SJCRH30 (cell line): Measurements from ENCODE around the gene GHITM. TPM values are rescaled to one million over a fixed set of nuclear protein-coding genes. Genes with fewer than 3 reads are reported as not detected.
A peak's percentile ranks its signal among the peaks of the same experiment; 100 is the strongest.
"Not testable (repeated sequence)": the region's sequence is repeated elsewhere in the genome, so short reads cannot be mapped to it uniquely, and the experiment has no call there.

ENCODE experiments used
- DNase-seq, 2 experiments: peaks; one replicate each; pipeline ENCODE4 v3.0.0-alpha.2; 2015 to 2020
- H3K27ac ChIP-seq: fragments of 250-450 bp; sonication (Bioruptor Pico); 2 replicates; pipeline ENCODE4 v1.5.1; 2020; ENCODE audit warnings: mild to moderate bottlenecking, moderate library complexity
- H3K27me3 ChIP-seq: fragments of 250-450 bp; sonication (Bioruptor Pico); 2 replicates; pipeline ENCODE4 v1.5.1; 2020; ENCODE audit warnings: mild to moderate bottlenecking, moderate library complexity
- H3K36me3 ChIP-seq: fragments of 250-450 bp; sonication (Bioruptor Pico); 2 replicates; pipeline ENCODE4 v1.5.1; 2020; ENCODE audit warnings: mild to moderate bottlenecking, moderate library complexity
- H3K4me1 ChIP-seq: fragments of 250-450 bp; sonication (Bioruptor Pico); 2 replicates; pipeline ENCODE4 v1.5.1; 2020; ENCODE audit warnings: mild to moderate bottlenecking, moderate library complexity
- H3K4me3 ChIP-seq: fragments of 250-450 bp; sonication (Bioruptor Pico); 2 replicates; pipeline ENCODE4 v1.5.1; 2020; ENCODE audit warnings: mild to moderate bottlenecking, moderate library complexity
- H3K9me3 ChIP-seq: fragments of 250-450 bp; sonication (Bioruptor Pico); replicated peaks from 2 replicates; pipeline ENCODE4 v1.5.1; 2020; ENCODE audit warnings: mild to moderate bottlenecking, moderate library complexity
- total RNA-seq: library from RNA; depleted of rRNA; stranded (reverse); fragments of >200 nt; shearing (Covaris generic); gene quantifications from 2 replicates; pipeline ENCODE4 v1.2.3, GENCODE V29; 2014; rRNA removed

The GHITM gene
- total RNA-seq, result 123 and 125 TPM in 2 replicates

- Histone ChIP-seq H3K4me1 (peaks cover 4% of the 10 kb centered on the region; the same call in 1 of the 2 replicates), H3K9me3 (no peaks in the 10 kb centered on the region), H3K4me3 (peak within 1 kb of the TSS; percentile 97), H3K36me3 (peaks cover 12% of the 10 kb centered on the region; the same call in 1 of the 2 replicates), H3K27ac (peak within 1 kb of the TSS; percentile 88), H3K27me3 (no peaks in the 10 kb centered on the region)
- DNase-seq, result peak; percentile 93 to 95
These were observed at the start of gene GHITM for GRCh38 chr10:84139126-84140035. Gene GHITM (plus strand): TSS chr10:84139509. CDS start chr10:84141501, 1,992 bp downstream.

GRCh38 chr10:84095811-84096497 lies 43.4 kb upstream of the GHITM start:
- H3K27me3 ChIP-seq, result no peaks in the 10 kb centered on the region
- H3K4me3 ChIP-seq, result no peak overlapping the region
- DNase-seq, result no peak
- no peaks in the 10 kb centered on the region for H3K9me3 ChIP-seq
- no peaks in the 10 kb centered on the region for H3K4me1 ChIP-seq
- H3K36me3 ChIP-seq, result no peaks in the 10 kb centered on the region
- H3K27ac ChIP-seq, result no peak overlapping the region

GRCh38 chr10:84097787-84098353 lies 41.4 kb upstream of the GHITM start:
- peak in 1 of 2 experiments; percentile 9 for DNase-seq
- H3K4me1 ChIP-seq, result no peaks in the 10 kb centered on the region
- H3K27me3 ChIP-seq, result no peaks in the 10 kb centered on the region

GRCh38 chr10:84098667-84099066 lies 40.6 kb upstream of the GHITM start:
- no peaks in the 10 kb centered on the region for H3K4me1 ChIP-seq
- H3K4me3 ChIP-seq, result no peak overlapping the region
- DNase-seq, result no peak
- no peaks in the 10 kb centered on the region for H3K9me3 ChIP-seq
- no peak overlapping the region for H3K27ac ChIP-seq
- no peaks in the 10 kb centered on the region for H3K27me3 ChIP-seq
- no peaks in the 10 kb centered on the region for H3K36me3 ChIP-seq

More at GRCh38 chr10:84097787-84098353, 41.4 kb upstream of the GHITM start:
- no peak overlapping the region for H3K27ac ChIP-seq
- no peaks in the 10 kb centered on the region for H3K36me3 ChIP-seq
- H3K9me3 ChIP-seq, result no peaks in the 10 kb centered on the region
- H3K4me3 ChIP-seq, result no peak overlapping the region

- Histone ChIP-seq H3K4me3 (no peak overlapping the region), H3K27ac (no peak overlapping the region), H3K27me3 (no peaks in the 10 kb centered on the region), H3K4me1 (no peaks in the 10 kb centered on the region), H3K36me3 (no peaks in the 10 kb centered on the region), H3K9me3 (no peaks in the 10 kb centered on the region)
- DNase-seq, result no peak
These were observed 38.3 kb upstream of the GHITM start for GRCh38 chr10:84101042-84101441.

- Histone ChIP-seq H3K27ac (no peak overlapping the region), H3K4me3 (no peak overlapping the region), H3K9me3 (no peaks in the 10 kb centered on the region), H3K4me1 (no peaks in the 10 kb centered on the region), H3K27me3 (no peaks in the 10 kb centered on the region), H3K36me3 (no peaks in the 10 kb centered on the region)
- no peak for DNase-seq
These were observed 30.5 kb upstream of the GHITM start for GRCh38 chr10:84108797-84109196.

GRCh38 chr10:84109772-84110171 lies 29.5 kb upstream of the GHITM start:
- H3K9me3 ChIP-seq, H3K36me3 ChIP-seq, H3K27me3 ChIP-seq, H3K4me3 ChIP-seq, H3K27ac ChIP-seq, H3K4me1 ChIP-seq, DNase-seq: not testable (repeated sequence)

GRCh38 chr10:84113468-84113867 lies 25.8 kb upstream of the GHITM start:
- H3K4me3 ChIP-seq, H3K9me3 ChIP-seq, H3K4me1 ChIP-seq, H3K27ac ChIP-seq, DNase-seq, H3K36me3 ChIP-seq, H3K27me3 ChIP-seq: not testable (repeated sequence)

GRCh38 chr10:84114088-84114667 lies 25.1 kb upstream of the GHITM start:
- H3K36me3 ChIP-seq, result no peaks in the 10 kb centered on the region
- no peaks in the 10 kb centered on the region for H3K4me1 ChIP-seq
- H3K9me3 ChIP-seq, result no peaks in the 10 kb centered on the region
- no peaks in the 10 kb centered on the region for H3K27me3 ChIP-seq
- DNase-seq, result no peak
- no peak overlapping the region for H3K27ac ChIP-seq
- no peak overlapping the region for H3K4me3 ChIP-seq

- DNase-seq, H3K27me3 ChIP-seq, H3K9me3 ChIP-seq, H3K27ac ChIP-seq, H3K4me1 ChIP-seq, H3K4me3 ChIP-seq, H3K36me3 ChIP-seq: not testable (repeated sequence)
These were observed 22.1 kb upstream of the GHITM start for GRCh38 chr10:84117204-84117603.

GRCh38 chr10:84117686-84118394 lies 21.5 kb upstream of the GHITM start:
- no peaks in the 10 kb centered on the region for H3K27me3 ChIP-seq
- H3K9me3 ChIP-seq, result no peaks in the 10 kb centered on the region
- DNase-seq, result no peak
- H3K27ac ChIP-seq, result no peak overlapping the region
- no peak overlapping the region for H3K4me3 ChIP-seq
- H3K36me3 ChIP-seq, result no peaks in the 10 kb centered on the region
- no peaks in the 10 kb centered on the region for H3K4me1 ChIP-seq

GRCh38 chr10:84118395-84119006 lies 20.8 kb upstream of the GHITM start:
- no peaks in the 10 kb centered on the region for H3K36me3 ChIP-seq
- no peak for DNase-seq
- H3K4me3 ChIP-seq, result no peak overlapping the region
- H3K27me3 ChIP-seq, result no peaks in the 10 kb centered on the region
- no peak overlapping the region for H3K27ac ChIP-seq
- H3K4me1 ChIP-seq, result no peaks in the 10 kb centered on the region
- H3K9me3 ChIP-seq, result no peaks in the 10 kb centered on the region

- no peak overlapping the region for H3K27ac ChIP-seq
- no peaks in the 10 kb centered on the region for H3K9me3 ChIP-seq
- no peaks in the 10 kb centered on the region for H3K36me3 ChIP-seq
- H3K4me1 ChIP-seq, result no peaks in the 10 kb centered on the region
- H3K4me3 ChIP-seq, result no peak overlapping the region
- no peaks in the 10 kb centered on the region for H3K27me3 ChIP-seq
- no peak for DNase-seq
These were observed 15.9 kb upstream of the GHITM start for GRCh38 chr10:84123362-84123761.
